Gastrocnemius medialis (tissue), 4 donors: ENCODE results near the gene SMAD3. TPM values are rescaled to one million over a fixed set of nuclear protein-coding genes. Genes with fewer than 3 reads are reported as not detected.

Experiments
- ATAC-seq, 2 donors: fragments of 150-250 bp; one replicate each; pipeline ENCODE4 v1.9.1; 2016
- DNase-seq, 2 donors: peaks; one replicate each; pipeline ENCODE4 v3.0.0-alpha.2; 2019
- H3K27ac ChIP-seq, 4 donors: fragments of 200-600 bp; sonication (generic); 1 replicate in 1 of 4; 2 replicates in 3 of 4; pipeline ENCODE4 v1.5.1; 2016 to 2018; ENCODE audit warnings: mild to moderate bottlenecking in 2 of 4, moderate library complexity in 1 of 4
- H3K27me3 ChIP-seq, 3 donors: fragments of 200-600 bp; sonication (generic) in 2 of 3; 1 replicate in 1 of 3; 2 replicates in 2 of 3; pipeline versions ENCODE4 v1.5.1 to v1.6.0; 2016 to 2019; ENCODE audit warnings: mild to moderate bottlenecking in 1 of 3, moderate library complexity in 1 of 3
- H3K36me3 ChIP-seq, 2 donors: fragments of 200-600 bp; sonication (generic) in 1 of 2; one replicate each; pipeline ENCODE4 v1.5.1; 2017 to 2018
- H3K4me1 ChIP-seq, 2 donors: fragments of 200-600 bp; sonication (generic) in 1 of 2; one replicate each; pipeline ENCODE4 v1.5.1; 2016 to 2017; ENCODE audit warnings: mild to moderate bottlenecking in 2 of 2
- H3K4me3 ChIP-seq, 4 donors: fragments of 200-600 bp; sonication (generic) in 3 of 4; 1 replicate in 1 of 4; 2 replicates in 3 of 4; pipeline ENCODE4 v1.5.1; 2016 to 2019; ENCODE audit warnings: mild to moderate bottlenecking in 2 of 4
- H3K9me3 ChIP-seq, 3 donors: fragments of 200-600 bp; sonication (generic) in 2 of 3; 1 replicate in 1 of 3; 2 replicates in 2 of 3; pipeline ENCODE4 v1.5.1; 2016 to 2019
- POLR2A ChIP-seq, 2 donors: fragments of 450-650 bp; IDR thresholded peaks; one replicate each; pipeline ENCODE4 v1.6.1; 2017; ENCODE audit warnings: antibody characterized with exemption in 2 of 2, mild to moderate bottlenecking in 2 of 2, moderate library complexity in 2 of 2
- in situ Hi-C, 4 donors: fragments of 200-750 bp; cut with MboI; loops; one replicate each; pipeline versions ENCODE4 v1.15.0 to v1.8.0; 2017; ENCODE audit warnings: low sequenced_read_pairs in 4 of 4
- intact Hi-C: fragments of 100-400 bp; cut with DNase I; formaldehyde crosslinking; loops from one replicate; pipeline ENCODE4 v1.15.1; 2023; ENCODE audit warnings: low total_unique reads
- total RNA-seq, 4 donors: library from RNA; depleted of rRNA; stranded (reverse); fragments of >200 nt; gene quantifications; one replicate each; pipeline versions ENCODE4 v1.1.0 to v1.2.3, GENCODE V29; 2016
- TF ChIP-seq, protein P1 (sequence below), 5 experiments: fragments of 450-650 bp in 3 of 5; fragments of 200-600 bp in 2 of 5; sonication (generic) in 2 of 5; IDR thresholded peaks in 4 of 5; conservative IDR thresholded peaks in 1 of 5; 1 replicate in 4 of 5; 2 replicates in 1 of 5; pipeline ENCODE4 v1.5.1; 2016 to 2019; ENCODE audit warnings: antibody characterized with exemption in 5 of 5, mild to moderate bottlenecking in 3 of 5, moderate library complexity in 3 of 5

SMAD3 gene
- total RNA-seq, 4 donors from 2014 or later: 15.9 to 61.7 (median 26.3) TPM

DNA sequence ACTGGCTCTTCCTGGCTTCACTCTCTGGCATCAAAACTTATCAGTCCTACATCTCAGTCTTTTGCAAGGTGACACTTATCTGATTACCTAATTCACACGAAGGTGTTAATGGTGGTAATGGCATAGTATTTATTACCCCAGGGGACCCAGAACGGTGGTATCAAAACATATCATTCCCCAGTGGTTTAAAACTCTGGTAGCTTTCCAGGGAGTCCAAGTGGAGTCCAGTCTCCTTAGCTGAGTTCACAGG is 41.3 kb downstream of the SMAD3 start:
- Histone ChIP-seq H3K4me1 (peaks cover 93 to 96% of the 10 kb centered on the region in 2 donors), H3K36me3 (no peaks in the 10 kb centered on the region), H3K27me3 (no peaks in the 10 kb centered on the region), H3K9me3 (no peaks in the 10 kb centered on the region), H3K27ac (peak overlapping the region; percentile 73 to 93 (median 82)), H3K4me3 (no peak overlapping the region)
- DNase-seq: no peak
- intact Hi-C loops (no loop called here), in situ Hi-C loops (no loop called here)
- ATAC-seq: peak in 1 of 2 donors; percentile 29
- no peak for TF ChIP-seq POLR2A (IDR thresholded peaks at IDR 0.05)
- TF ChIP-seq, protein P1, sequence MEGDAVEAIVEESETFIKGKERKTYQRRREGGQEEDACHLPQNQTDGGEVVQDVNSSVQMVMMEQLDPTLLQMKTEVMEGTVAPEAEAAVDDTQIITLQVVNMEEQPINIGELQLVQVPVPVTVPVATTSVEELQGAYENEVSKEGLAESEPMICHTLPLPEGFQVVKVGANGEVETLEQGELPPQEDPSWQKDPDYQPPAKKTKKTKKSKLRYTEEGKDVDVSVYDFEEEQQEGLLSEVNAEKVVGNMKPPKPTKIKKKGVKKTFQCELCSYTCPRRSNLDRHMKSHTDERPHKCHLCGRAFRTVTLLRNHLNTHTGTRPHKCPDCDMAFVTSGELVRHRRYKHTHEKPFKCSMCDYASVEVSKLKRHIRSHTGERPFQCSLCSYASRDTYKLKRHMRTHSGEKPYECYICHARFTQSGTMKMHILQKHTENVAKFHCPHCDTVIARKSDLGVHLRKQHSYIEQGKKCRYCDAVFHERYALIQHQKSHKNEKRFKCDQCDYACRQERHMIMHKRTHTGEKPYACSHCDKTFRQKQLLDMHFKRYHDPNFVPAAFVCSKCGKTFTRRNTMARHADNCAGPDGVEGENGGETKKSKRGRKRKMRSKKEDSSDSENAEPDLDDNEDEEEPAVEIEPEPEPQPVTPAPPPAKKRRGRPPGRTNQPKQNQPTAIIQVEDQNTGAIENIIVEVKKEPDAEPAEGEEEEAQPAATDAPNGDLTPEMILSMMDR (IDR thresholded peaks at IDR 0.05 in 4 of 5, conservative IDR thresholded peaks at IDR 0.05 in 1 of 5): no peak

DNA sequence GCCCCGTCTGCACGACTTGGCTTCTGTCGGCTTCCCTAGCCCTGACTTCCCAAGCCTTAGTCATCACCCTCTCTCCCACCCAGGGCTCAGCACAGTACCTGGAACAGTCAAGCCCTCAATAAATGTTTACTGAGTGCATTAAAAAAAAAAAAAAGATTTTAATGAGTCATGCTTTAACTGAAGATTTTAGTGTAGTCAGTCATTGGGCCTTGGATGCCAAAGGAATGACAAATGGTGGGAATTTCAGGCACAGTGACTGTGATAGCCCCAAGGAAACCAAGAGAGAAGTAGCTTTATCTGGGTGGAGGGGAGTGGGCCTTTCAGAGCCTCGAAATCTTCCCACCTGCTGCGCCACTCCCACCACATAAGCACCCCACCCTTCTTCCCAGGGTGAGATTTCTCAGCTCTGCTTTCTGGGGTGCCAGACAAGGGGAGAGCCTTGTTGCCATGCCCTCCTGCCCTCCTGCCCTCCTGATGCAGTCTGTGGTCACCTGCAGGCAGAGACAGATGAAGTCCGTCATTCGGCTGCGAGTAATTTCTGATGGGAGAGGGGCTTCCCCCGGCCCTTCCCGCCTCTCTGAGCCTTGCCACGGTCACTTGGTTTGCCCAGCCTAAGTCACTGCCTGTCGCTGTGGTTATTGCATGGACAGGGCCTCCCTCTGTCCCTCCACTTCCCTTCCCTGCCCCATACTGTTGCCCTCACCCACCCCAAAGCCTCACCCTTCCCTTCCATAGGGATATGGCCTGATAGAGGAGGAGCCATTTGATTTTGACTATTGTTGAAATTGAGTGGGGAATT is 41.8 kb downstream of the SMAD3 start:
- no peak overlapping the region for H3K4me3 ChIP-seq
- in situ Hi-C loops: no loop called here
- H3K27ac ChIP-seq: peak overlapping the region; percentile 73 to 93 (median 82)
- peaks cover 88 to 90% of the 10 kb centered on the region in 2 donors for H3K4me1 ChIP-seq
- peak; percentile 74 to 82 for ATAC-seq
- no peaks in the 10 kb centered on the region for H3K36me3 ChIP-seq
- no peaks in the 10 kb centered on the region for H3K27me3 ChIP-seq
- intact Hi-C loops: no loop called here
- H3K9me3 ChIP-seq: no peaks in the 10 kb centered on the region
- TF ChIP-seq, protein P1 (IDR thresholded peaks at IDR 0.05 in 4 of 5, conservative IDR thresholded peaks at IDR 0.05 in 1 of 5): no peak
- TF ChIP-seq POLR2A (IDR thresholded peaks at IDR 0.05): peak in 1 of 2 donors; percentile 25
- DNase-seq: peak; percentile 82 to 86

DNA sequence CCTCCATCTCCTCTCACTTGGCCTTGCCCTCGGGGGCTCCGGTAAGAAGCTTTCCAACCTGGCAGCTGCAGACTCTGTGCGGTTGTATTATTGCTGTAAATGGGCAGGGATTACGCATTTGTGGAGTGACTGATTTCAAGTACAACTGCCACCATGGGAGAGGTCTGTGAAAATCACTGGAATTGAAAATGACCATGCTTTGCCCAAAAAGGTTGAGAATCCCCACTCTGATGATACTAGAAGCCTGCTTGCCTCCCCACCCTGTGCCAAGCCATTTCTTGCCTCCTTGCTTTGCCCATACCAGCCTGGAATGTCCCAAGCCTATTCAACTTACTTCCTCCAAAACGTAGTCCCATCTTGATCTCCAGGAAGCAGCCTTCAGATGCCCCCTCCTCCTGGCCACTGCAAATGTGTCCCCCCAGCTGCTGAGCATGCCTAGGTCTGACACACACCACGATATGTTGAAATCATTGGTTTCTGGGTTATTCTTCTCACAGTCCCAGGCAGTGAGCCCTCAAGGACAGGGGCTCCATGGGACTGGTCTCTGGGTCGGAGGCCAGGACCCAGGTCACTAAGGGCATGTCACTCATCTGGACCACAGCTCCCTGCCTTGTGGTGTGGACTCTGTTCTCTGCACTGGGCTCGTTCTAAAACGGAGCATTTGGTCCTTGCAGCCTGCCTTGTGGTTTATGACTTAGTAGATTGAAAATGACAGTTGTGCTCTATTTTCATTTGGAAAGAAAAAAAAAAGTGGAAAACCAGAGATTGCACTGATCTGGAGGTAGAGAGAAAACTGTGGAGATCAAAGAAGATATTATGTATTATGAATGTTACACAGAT is 42.9 kb downstream of the SMAD3 start:
- Histone ChIP-seq H3K4me1 (peaks cover 76 to 86% of the 10 kb centered on the region in 2 donors), H3K27me3 (no peaks in the 10 kb centered on the region), H3K9me3 (no peaks in the 10 kb centered on the region), H3K36me3 (no peaks in the 10 kb centered on the region), H3K27ac (peak overlapping the region; percentile 73 to 93 (median 82)), H3K4me3 (peak overlapping the region in 1 of 4 donors; percentile 11)
- TF ChIP-seq, protein P1 (IDR thresholded peaks at IDR 0.05 in 4 of 5, conservative IDR thresholded peaks at IDR 0.05 in 1 of 5): no peak
- TF ChIP-seq POLR2A (IDR thresholded peaks at IDR 0.05): no peak
- DNase-seq (no peak), ATAC-seq (no peak)
- in situ Hi-C loops (no loop called here), intact Hi-C loops (loop anchor here (2.0 kb wide), 1 partner anchor 28 kb away; no protein-coding TSS in a partner anchor)

DNA sequence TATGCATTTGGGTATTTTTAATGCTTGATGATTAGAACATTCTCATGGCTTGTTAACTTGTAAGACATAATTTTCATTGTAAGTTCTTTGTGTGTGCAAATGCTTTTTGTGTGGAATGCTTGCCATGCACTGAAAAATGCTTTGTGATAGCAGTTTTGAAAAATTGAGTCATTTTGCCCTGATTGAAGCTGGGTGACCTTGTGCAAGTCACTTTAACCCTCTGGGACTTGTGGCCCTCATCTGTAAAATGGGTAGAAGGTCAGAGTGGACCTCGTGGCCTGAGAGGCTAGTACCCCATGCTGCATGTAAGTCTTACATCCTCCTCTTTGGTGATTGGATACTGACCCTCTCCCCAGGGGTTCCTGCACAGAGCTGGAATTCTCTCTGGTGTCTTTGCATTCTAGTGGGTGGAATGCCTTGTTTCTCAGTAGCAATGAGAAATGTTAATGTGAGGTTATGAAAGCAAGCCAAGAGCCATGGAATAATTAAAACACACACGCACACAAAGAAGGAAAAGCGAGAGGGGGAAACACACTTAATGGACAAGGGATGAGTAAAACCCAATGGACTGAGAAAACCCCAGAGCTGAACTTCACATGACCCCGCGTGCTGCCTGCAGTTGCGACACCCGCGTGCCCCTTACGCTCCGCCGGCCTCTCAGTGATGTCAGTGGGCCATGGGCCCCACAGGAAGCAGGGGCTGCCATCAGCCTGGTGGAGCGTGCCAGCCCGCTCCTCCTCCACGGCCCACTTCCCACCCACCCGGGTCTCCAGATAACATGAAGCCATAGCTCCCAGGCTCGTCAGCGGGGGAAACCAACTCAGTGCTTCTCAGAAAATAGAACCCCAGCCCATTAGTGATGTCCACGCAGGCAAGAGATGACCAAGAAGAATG is 44.0 kb downstream of the SMAD3 start:
- TF ChIP-seq, protein P1 (IDR thresholded peaks at IDR 0.05 in 4 of 5, conservative IDR thresholded peaks at IDR 0.05 in 1 of 5): no peak
- TF ChIP-seq POLR2A (IDR thresholded peaks at IDR 0.05): no peak
- Histone ChIP-seq H3K27ac (peak overlapping the region; percentile 61 to 93 (median 66)), H3K9me3 (no peaks in the 10 kb centered on the region), H3K36me3 (no peaks in the 10 kb centered on the region), H3K4me1 (peaks cover 75 to 87% of the 10 kb centered on the region in 2 donors), H3K27me3 (no peaks in the 10 kb centered on the region), H3K4me3 (no peak overlapping the region)
- DNase-seq (peak; percentile 54 to 62), ATAC-seq (no peak)
- intact Hi-C loops (loop anchor here (2.0 kb wide), 1 partner anchor 29 kb away; no protein-coding TSS in a partner anchor), in situ Hi-C loops (no loop called here)
